H1 (cell line): ENCODE data around the gene VSTM2B. TPM values are rescaled to one million over a fixed set of nuclear protein-coding genes. Genes with fewer than 3 reads are reported as not detected.

Experiments
- ATF3 ChIP-seq: IDR thresholded peaks from 2 replicates; pipeline ENCODE4 v1.6.1; 2011; ENCODE audit warnings: low read depth, mild to moderate bottlenecking, low read length; ENCODE audit not compliant: insufficient read depth
- FOSL1 ChIP-seq: IDR thresholded peaks from 2 replicates; pipeline ENCODE4 v1.6.1; 2011; ENCODE audit warnings: mild to moderate bottlenecking, low read depth, low read length, moderate library complexity; ENCODE audit not compliant: insufficient read depth
- JUND ChIP-seq: IDR thresholded peaks from 2 replicates; pipeline ENCODE4 v1.6.1; 2011; ENCODE audit warnings: mild to moderate bottlenecking, improper control_type of control experiment, low read length
- KDM1A ChIP-seq: fragments of 200-600, 300-600 bp; sonication (generic); IDR thresholded peaks from 2 replicates; pipeline ENCODE4 v1.7.1; 2016; ENCODE audit warnings: mild to moderate bottlenecking, low read length, borderline replicate concordance
- polyA plus RNA-seq, 7 experiments: library from polyadenylated mRNA; depleted of rRNA in 3 of 7; stranded (reverse) in 5 of 7; unstranded in 2 of 7; fragments of >200 nt in 5 of 7; fragments of 200-250 nt in 2 of 7; gene quantifications; 1 replicate in 5 of 7; 2 replicates in 1 of 7; 4 replicates in 1 of 7; pipeline versions ENCODE4 v1.2.1 to v1.2.3, GENCODE V29; 2011 to 2013; ENCODE audit warnings: missing spikeins in 2 of 7, mixed read lengths in 2 of 7
- total RNA-seq: library from RNA; stranded (reverse); fragmentation: NEBNext Ultra II Directional; extraction: Animal tissue kit (Norgen Biotek cat#: 25700); gene quantifications from 2 replicates; pipeline ENCODE4 v1.2.1, GENCODE V29; 2021

Gene VSTM2B
- total and polyA plus RNA-seq, 2 of the 8 experiments (the other 6 are each of a cell fraction or from before 2014, with no cell fraction given): 0.82 to 1.5 TPM

- TF ChIP-seq FOSL1 (no peak), KDM1A (no peak), JUND (no peak), ATF3 (no peak)
These were observed 12.9 kb downstream of the VSTM2B start (continued) for GRCh38 chr19:29538651-29539050.
